ENCODE results near the gene FILIP1. TPM values are rescaled to one million over a fixed set of nuclear protein-coding genes. Genes with fewer than 3 reads are reported as not detected.
"Not testable (repeated sequence)": the region's sequence is repeated elsewhere in the genome, so short reads cannot be mapped to it uniquely, and the experiment has no call there.

FILIP1 gene
- polyA plus RNA-seq, 1 donor: 7.5 TPM

GRCh38 chr6:75460681-75461080, 32.9 kb downstream of the FILIP1 start:
- H3K27me3 ChIP-seq (ENCODE audit: control insufficient read depth, insufficient read depth, low read length): no peaks in the 10 kb centered on the region
- no peak for DNase-seq
- no peaks in the 10 kb centered on the region for H3K9me3 ChIP-seq (ENCODE audit: control insufficient read depth, low read depth, low read length)
- H3K27ac ChIP-seq (ENCODE audit: low read length): no peak overlapping the region
- no peaks in the 10 kb centered on the region for H3K4me1 ChIP-seq (ENCODE audit: control insufficient read depth, insufficient read depth, low read length)
- H3K36me3 ChIP-seq (ENCODE audit: control insufficient read depth, insufficient read depth, low read length): no peaks in the 10 kb centered on the region
- no CpG with 5 or more reads among the region's 2 CpGs for WGBS (ENCODE audit: insufficient coverage, low lambda C conversion rate)
- no peak overlapping the region for H3K4me3 ChIP-seq (ENCODE audit: low read length)

DNA sequence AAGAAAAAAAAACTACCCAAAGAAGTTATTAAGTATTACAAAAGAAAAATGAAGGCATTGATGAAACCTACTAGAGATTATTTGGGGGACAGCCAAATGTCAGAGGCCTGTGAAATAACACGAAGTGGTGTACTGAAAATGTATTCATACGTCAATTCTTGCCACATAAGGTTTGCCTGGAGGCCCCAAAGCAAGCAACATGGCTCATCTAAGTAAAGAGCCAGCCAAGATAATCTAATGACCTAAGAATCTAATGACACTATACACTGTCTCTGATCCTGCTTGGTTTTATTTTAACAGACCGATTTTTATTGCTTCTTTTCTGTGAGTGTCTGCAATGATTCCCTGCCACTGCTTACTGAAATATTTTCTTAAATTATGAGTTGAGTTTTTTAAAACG, 34.7 kb downstream of the FILIP1 start:
- H3K27me3 ChIP-seq (ENCODE audit: control insufficient read depth, insufficient read depth, low read length): no peaks in the 10 kb centered on the region
- no peak overlapping the region for H3K27ac ChIP-seq (ENCODE audit: low read length)
- no peak for DNase-seq
- H3K4me3 ChIP-seq (ENCODE audit: low read length): no peak overlapping the region
- WGBS (ENCODE audit: insufficient coverage, low lambda C conversion rate): 33% methylated on average over 1 of the region's 4 CpGs
- no peaks in the 10 kb centered on the region for H3K36me3 ChIP-seq (ENCODE audit: control insufficient read depth, insufficient read depth, low read length)
- no peaks in the 10 kb centered on the region for H3K4me1 ChIP-seq (ENCODE audit: control insufficient read depth, insufficient read depth, low read length)
- no peaks in the 10 kb centered on the region for H3K9me3 ChIP-seq (ENCODE audit: control insufficient read depth, low read depth, low read length)

DNA sequence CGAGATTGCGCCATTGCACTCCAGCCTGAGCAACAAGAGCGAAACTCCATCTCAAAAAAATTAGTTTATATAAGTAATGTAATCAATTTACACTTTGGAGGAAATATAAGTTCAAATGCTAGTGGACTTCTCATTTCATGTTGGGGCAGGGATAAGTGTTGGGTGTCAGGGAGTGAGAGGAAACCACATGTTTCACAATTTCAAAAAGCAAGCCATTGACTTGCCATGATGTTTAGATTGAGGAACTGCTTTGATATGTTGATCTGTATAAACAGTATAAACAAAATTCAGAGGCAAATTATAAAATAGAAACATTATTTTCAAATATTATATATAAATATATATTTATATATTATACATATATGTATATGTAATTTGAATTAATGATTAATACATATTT, 42.7 kb downstream of the FILIP1 start:
- Histone ChIP-seq H3K27me3 (ENCODE audit: control insufficient read depth, insufficient read depth, low read length) (no peaks in the 10 kb centered on the region), H3K4me3 (ENCODE audit: low read length) (no peak overlapping the region), H3K36me3 (ENCODE audit: control insufficient read depth, insufficient read depth, low read length) (no peaks in the 10 kb centered on the region), H3K9me3 (ENCODE audit: control insufficient read depth, low read depth, low read length) (no peaks in the 10 kb centered on the region), H3K4me1 (ENCODE audit: control insufficient read depth, insufficient read depth, low read length) (no peaks in the 10 kb centered on the region), H3K27ac (ENCODE audit: low read length) (no peak overlapping the region)
- WGBS (ENCODE audit: insufficient coverage, low lambda C conversion rate): no CpG with 5 or more reads among the region's 3 CpGs
- no peak for DNase-seq

GRCh38 chr6:75449630-75450206, 43.9 kb downstream of the FILIP1 start:
- WGBS (ENCODE audit: insufficient coverage, low lambda C conversion rate): no CpG with 5 or more reads among the region's 5 CpGs
- DNase-seq: no peak
- Histone ChIP-seq H3K27me3 (ENCODE audit: control insufficient read depth, insufficient read depth, low read length) (no peaks in the 10 kb centered on the region), H3K27ac (ENCODE audit: low read length) (no peak overlapping the region), H3K4me3 (ENCODE audit: low read length) (no peak overlapping the region), H3K36me3 (ENCODE audit: control insufficient read depth, insufficient read depth, low read length) (no peaks in the 10 kb centered on the region), H3K4me1 (ENCODE audit: control insufficient read depth, insufficient read depth, low read length) (no peaks in the 10 kb centered on the region), H3K9me3 (ENCODE audit: control insufficient read depth, low read depth, low read length) (no peaks in the 10 kb centered on the region)

DNA sequence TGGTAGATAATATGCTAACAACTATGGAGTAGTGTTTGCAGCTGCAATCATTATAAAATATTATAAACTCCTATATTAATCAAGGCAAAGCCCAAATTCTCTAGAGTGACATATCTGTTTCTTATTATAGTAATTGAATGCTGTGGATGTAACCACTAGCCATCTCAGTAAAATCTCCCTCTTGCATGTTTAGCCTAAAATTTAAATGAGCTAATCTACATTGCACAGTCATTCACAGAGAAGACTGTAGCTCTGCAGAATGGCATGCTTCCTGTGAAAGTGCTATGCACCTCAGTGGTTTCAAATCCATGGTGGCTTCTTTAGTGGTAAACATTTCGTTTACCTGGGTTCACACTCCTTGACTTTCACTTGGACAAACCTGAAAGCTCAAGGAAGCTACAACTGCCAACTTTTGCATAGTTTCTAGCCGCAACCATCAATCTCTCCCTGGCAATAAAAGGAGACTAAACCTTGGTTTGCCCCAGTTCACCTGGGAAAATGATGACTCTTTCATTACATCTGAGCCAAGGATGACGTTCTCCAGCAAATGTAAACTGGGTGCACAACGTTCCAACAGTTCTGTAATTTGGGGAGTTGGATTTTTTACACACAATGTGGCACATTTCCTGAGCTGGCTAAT, 47.2 kb downstream of the FILIP1 start:
- Histone ChIP-seq H3K27me3 (ENCODE audit: control insufficient read depth, insufficient read depth, low read length) (no peaks in the 10 kb centered on the region), H3K4me3 (ENCODE audit: low read length) (no peak overlapping the region), H3K4me1 (ENCODE audit: control insufficient read depth, insufficient read depth, low read length) (no peaks in the 10 kb centered on the region), H3K36me3 (ENCODE audit: control insufficient read depth, insufficient read depth, low read length) (no peaks in the 10 kb centered on the region), H3K27ac (ENCODE audit: low read length) (no peak overlapping the region), H3K9me3 (ENCODE audit: control insufficient read depth, low read depth, low read length) (peaks cover 2% of the 10 kb centered on the region)
- no peak for DNase-seq
- WGBS (ENCODE audit: insufficient coverage, low lambda C conversion rate): no CpG with 5 or more reads among the region's 4 CpGs

DNA sequence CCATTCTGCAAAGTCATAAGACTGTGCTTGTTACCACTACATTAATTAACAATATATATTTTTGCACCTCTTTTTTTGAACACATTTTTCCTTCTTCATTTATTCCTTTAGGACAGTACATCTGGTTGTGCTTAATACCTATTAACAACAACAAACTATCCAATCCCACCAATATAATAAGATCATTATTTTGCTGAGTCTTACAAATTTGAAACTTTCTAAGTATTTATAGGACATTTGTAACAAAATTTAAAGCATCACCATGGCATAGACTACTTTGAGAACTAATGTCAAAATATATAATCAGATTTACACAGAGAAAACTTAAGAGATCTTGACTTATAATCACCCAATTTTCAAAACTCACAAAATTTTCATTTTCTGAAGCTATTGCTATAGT, 47.9 kb downstream of the FILIP1 start:
- no peak for DNase-seq
- Histone ChIP-seq H3K27me3 (ENCODE audit: control insufficient read depth, insufficient read depth, low read length) (no peaks in the 10 kb centered on the region), H3K36me3 (ENCODE audit: control insufficient read depth, insufficient read depth, low read length) (no peaks in the 10 kb centered on the region), H3K4me3 (ENCODE audit: low read length) (no peak overlapping the region), H3K4me1 (ENCODE audit: control insufficient read depth, insufficient read depth, low read length) (no peaks in the 10 kb centered on the region), H3K9me3 (ENCODE audit: control insufficient read depth, low read depth, low read length) (peaks cover 2% of the 10 kb centered on the region), H3K27ac (ENCODE audit: low read length) (no peak overlapping the region)

GRCh38 chr6:75444899-75445298, 48.7 kb downstream of the FILIP1 start:
- no peak for DNase-seq
- H3K36me3 ChIP-seq (ENCODE audit: control insufficient read depth, insufficient read depth, low read length): no peaks in the 10 kb centered on the region
- 79% methylated on average over 2 of the region's 2 CpGs for WGBS (ENCODE audit: insufficient coverage, low lambda C conversion rate)
- no peaks in the 10 kb centered on the region for H3K4me1 ChIP-seq (ENCODE audit: control insufficient read depth, insufficient read depth, low read length)
- no peak overlapping the region for H3K27ac ChIP-seq (ENCODE audit: low read length)
- H3K27me3 ChIP-seq (ENCODE audit: control insufficient read depth, insufficient read depth, low read length): no peaks in the 10 kb centered on the region
- H3K9me3 ChIP-seq (ENCODE audit: control insufficient read depth, low read depth, low read length): peaks cover 2% of the 10 kb centered on the region
- H3K4me3 ChIP-seq (ENCODE audit: low read length): no peak overlapping the region

DNA sequence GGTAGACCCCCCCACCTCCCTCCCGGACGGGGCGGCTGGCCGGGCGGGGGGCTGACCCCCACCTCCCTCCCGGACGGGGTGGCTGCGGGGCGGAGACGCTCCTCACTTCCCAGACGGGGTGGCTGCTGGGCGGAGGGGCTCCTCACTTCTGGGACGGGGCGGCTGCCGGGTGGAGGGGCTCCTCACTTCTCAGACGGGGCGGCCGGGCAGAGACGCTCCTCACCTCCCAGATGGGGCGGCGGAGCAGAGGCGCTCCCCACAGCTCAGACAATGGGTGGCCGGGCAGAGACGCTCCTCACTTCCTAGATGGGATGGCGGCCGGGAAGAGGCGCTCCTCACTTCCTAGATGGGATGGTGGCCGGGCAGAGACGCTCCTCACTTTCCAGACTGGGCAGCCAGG, 51.7 kb downstream of the FILIP1 start:
- H3K36me3 ChIP-seq (ENCODE audit: control insufficient read depth, insufficient read depth, low read length); H3K27me3 ChIP-seq (ENCODE audit: control insufficient read depth, insufficient read depth, low read length); H3K27ac ChIP-seq (ENCODE audit: low read length); H3K4me3 ChIP-seq (ENCODE audit: low read length); H3K9me3 ChIP-seq (ENCODE audit: control insufficient read depth, low read depth, low read length); H3K4me1 ChIP-seq (ENCODE audit: control insufficient read depth, insufficient read depth, low read length); DNase-seq: not testable (repeated sequence)
- WGBS (ENCODE audit: insufficient coverage, low lambda C conversion rate): no CpG with 5 or more reads among the region's 29 CpGs

DNA sequence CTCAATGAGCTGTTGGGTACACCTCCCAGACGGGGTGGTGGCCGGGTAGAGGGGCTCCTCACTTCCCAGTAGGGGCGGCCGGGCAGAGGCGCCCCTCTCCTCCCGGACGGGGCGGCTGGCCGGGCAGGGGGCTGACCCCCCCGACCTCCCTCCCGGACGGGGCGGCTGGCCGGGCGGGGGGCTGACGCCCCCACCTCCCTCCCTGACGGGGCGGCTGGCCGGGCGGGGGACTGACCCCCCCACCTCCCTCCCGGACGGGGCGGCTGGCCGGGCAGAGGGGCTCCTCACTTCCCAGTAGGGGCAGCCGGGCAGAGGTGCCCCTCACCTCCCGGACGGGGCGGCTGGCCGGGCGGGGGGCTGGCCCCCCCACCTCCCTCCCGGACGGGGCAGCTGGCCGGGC, 52.1 kb downstream of the FILIP1 start:
- H3K27me3 ChIP-seq (ENCODE audit: control insufficient read depth, insufficient read depth, low read length): not testable (repeated sequence)

DNA sequence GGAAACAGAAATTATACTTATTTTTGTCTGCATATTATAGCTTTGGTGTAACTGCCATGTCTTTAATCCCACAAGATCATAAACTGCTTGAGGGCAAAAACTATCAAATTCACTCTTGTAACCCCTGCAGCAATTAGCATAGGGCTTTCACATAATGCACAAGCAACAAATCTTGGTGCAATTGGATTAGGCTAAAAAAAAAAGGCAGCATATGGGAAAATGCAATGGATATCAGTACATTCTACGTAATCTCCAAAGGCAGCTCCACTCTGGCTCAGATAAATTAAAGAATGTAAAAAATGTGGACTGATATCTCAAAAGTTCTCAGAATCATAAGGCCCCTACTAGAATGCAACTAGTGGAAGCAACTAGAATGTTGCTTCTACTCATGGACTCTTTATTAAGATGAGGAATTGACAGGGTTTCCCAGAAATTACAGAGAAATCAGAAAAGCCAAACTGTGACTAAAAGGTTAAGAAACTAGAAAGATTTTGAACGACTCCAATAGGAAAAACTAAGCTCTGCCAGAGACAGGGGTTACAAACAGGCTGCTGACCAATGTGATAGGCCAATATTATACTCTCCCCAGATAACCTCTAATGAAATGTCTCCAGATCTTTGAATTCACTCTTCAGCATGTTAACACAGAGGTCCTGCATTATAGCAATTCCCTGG, 55.0 kb downstream of the FILIP1 start:
- WGBS (ENCODE audit: insufficient coverage, low lambda C conversion rate): 67% methylated on average over 2 of the region's 2 CpGs
- Histone ChIP-seq H3K27ac (ENCODE audit: low read length) (no peak overlapping the region), H3K9me3 (ENCODE audit: control insufficient read depth, low read depth, low read length) (peaks cover 2% of the 10 kb centered on the region), H3K36me3 (ENCODE audit: control insufficient read depth, insufficient read depth, low read length) (no peaks in the 10 kb centered on the region), H3K4me1 (ENCODE audit: control insufficient read depth, insufficient read depth, low read length) (no peaks in the 10 kb centered on the region), H3K4me3 (ENCODE audit: low read length) (no peak overlapping the region), H3K27me3 (ENCODE audit: control insufficient read depth, insufficient read depth, low read length) (no peaks in the 10 kb centered on the region)
- no peak for DNase-seq

More for the DNA sequence above, 52.1 kb downstream of the FILIP1 start:
- H3K27ac ChIP-seq (ENCODE audit: low read length); H3K9me3 ChIP-seq (ENCODE audit: control insufficient read depth, low read depth, low read length); H3K4me1 ChIP-seq (ENCODE audit: control insufficient read depth, insufficient read depth, low read length); H3K4me3 ChIP-seq (ENCODE audit: low read length); H3K36me3 ChIP-seq (ENCODE audit: control insufficient read depth, insufficient read depth, low read length); DNase-seq: not testable (repeated sequence)
- WGBS (ENCODE audit: insufficient coverage, low lambda C conversion rate): no CpG with 5 or more reads among the region's 33 CpGs

DNA sequence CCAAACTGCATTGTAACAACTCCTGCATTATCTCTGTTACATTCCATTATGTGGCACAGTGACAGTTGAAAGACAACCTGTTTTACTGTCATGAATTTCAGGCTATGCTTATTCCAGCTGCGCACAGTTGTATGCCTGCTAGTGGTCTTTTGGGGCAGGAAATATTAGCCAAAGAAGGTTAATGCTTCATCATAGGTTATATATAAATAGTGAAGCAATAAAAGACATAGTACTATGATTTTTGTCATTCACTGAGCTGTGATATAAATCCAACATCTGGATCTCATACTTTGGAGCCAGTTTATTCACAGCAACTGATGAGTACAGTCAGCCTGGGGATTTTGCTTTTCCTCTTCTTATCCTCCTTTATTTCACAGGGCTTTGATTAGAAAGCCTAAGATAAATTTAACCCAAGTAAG, 55.6 kb downstream of the FILIP1 start:
- H3K4me3 ChIP-seq (ENCODE audit: low read length): no peak overlapping the region
- peaks cover 2% of the 10 kb centered on the region for H3K9me3 ChIP-seq (ENCODE audit: control insufficient read depth, low read depth, low read length)
- DNase-seq: no peak
- H3K27ac ChIP-seq (ENCODE audit: low read length): no peak overlapping the region
- no peaks in the 10 kb centered on the region for H3K36me3 ChIP-seq (ENCODE audit: control insufficient read depth, insufficient read depth, low read length)
- no peaks in the 10 kb centered on the region for H3K4me1 ChIP-seq (ENCODE audit: control insufficient read depth, insufficient read depth, low read length)
- 100% methylated on average over 1 of the region's 1 CpG for WGBS (ENCODE audit: insufficient coverage, low lambda C conversion rate)
- H3K27me3 ChIP-seq (ENCODE audit: control insufficient read depth, insufficient read depth, low read length): no peaks in the 10 kb centered on the region

Measured in large intestine (tissue), 3 donors.